ENCODE results near the gene SPRR2D.

DNA sequence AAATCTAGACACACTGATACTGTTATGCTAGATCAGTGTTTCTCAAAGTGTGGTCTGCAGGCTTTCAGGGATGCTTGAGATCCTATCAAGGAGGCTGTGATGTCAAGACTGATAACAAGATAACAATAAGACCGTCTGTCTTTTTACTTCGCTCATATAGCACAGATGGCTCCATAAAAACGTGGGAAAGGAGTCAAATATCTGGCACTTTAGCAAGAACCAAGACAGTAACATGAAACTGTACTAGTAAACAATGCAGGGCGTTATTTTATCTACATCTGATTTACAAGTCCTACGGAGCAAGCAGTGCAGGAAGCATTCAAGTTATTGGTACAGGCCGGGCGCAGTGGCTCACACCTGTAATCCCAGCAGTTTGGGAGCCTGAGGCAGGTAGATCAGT, 43.0 kb downstream of the SPRR2D start:
- TF ChIP-seq EZH2phosphoT487 (IDR thresholded peaks at IDR 0.05; ENCODE audit: borderline replicate concordance), result no peak
- TF ChIP-seq, protein P1, sequence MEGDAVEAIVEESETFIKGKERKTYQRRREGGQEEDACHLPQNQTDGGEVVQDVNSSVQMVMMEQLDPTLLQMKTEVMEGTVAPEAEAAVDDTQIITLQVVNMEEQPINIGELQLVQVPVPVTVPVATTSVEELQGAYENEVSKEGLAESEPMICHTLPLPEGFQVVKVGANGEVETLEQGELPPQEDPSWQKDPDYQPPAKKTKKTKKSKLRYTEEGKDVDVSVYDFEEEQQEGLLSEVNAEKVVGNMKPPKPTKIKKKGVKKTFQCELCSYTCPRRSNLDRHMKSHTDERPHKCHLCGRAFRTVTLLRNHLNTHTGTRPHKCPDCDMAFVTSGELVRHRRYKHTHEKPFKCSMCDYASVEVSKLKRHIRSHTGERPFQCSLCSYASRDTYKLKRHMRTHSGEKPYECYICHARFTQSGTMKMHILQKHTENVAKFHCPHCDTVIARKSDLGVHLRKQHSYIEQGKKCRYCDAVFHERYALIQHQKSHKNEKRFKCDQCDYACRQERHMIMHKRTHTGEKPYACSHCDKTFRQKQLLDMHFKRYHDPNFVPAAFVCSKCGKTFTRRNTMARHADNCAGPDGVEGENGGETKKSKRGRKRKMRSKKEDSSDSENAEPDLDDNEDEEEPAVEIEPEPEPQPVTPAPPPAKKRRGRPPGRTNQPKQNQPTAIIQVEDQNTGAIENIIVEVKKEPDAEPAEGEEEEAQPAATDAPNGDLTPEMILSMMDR (conservative IDR thresholded peaks at IDR 0.05; ENCODE audit: low read length), result no peak

All from Loucy (cell line).